ENCODE measurements around the gene UBAP2.

- TF ChIP-seq CTCF (IDR thresholded peaks at IDR 0.05) (no peak), MXI1 (IDR thresholded peaks at IDR 0.05; ENCODE audit: low read depth, low read length) (no peak), RAD21 (IDR thresholded peaks at IDR 0.05; ENCODE audit: low read length) (no peak), SMC3 (IDR thresholded peaks at IDR 0.05; ENCODE audit: low read depth, low read length) (no peak), GABPA (IDR thresholded peaks at IDR 0.05; ENCODE audit: low read depth) (no peak)
These were observed 30.5 kb upstream of the UBAP2 start for GRCh38 chr9:34079181-34079580.
